Kidney (tissue), 14 donors: ENCODE data around the gene TAOK1. TPM values are rescaled to one million over a fixed set of nuclear protein-coding genes. Genes with fewer than 3 reads are reported as not detected.

Source experiments
- DNase-seq, 5 donors: peaks; one replicate each; pipeline ENCODE4 v3.0.0-alpha.2; 2013 to 2020
- FAIRE-seq: peaks from 2 replicates; lab custom pipeline; 2012; peaks lifted over from hg19 to GRCh38; lab: Jason Lieb, UNC
- H3K27ac ChIP-seq, 2 donors: one replicate each; pipeline ENCODE4 v1.7.0; 2013; ENCODE audit warnings: low read depth in 2 of 2, low read length in 2 of 2, inconsistent platforms in 1 of 2
- H3K27me3 ChIP-seq: one replicate; pipeline ENCODE4 v1.7.1; 2013; ENCODE audit warnings: low read length, inconsistent platforms; ENCODE audit not compliant: control insufficient read depth, insufficient read depth
- H3K36me3 ChIP-seq, 3 donors: one replicate each; pipeline versions ENCODE4 v1.7.0 to v1.7.1; 2013; ENCODE audit warnings: low read length in 3 of 3, control low read depth in 1 of 3, inconsistent platforms in 1 of 3; ENCODE audit not compliant: insufficient read depth in 3 of 3, control insufficient read depth in 2 of 3
- H3K4me1 ChIP-seq, 3 donors: one replicate each; pipeline versions ENCODE4 v1.7.0 to v1.7.1; 2013; ENCODE audit warnings: low read length in 3 of 3, inconsistent platforms in 1 of 3, low read depth in 1 of 3; ENCODE audit not compliant: control insufficient read depth in 2 of 3, insufficient read depth in 2 of 3
- H3K4me3 ChIP-seq, 3 donors: one replicate each; pipeline versions ENCODE4 v1.7.0 to v1.8.1; 2013; ENCODE audit warnings: low read length in 3 of 3, control low read depth in 1 of 3, inconsistent platforms in 1 of 3
- H3K9ac ChIP-seq, 3 donors: one replicate each; pipeline versions ENCODE4 v1.7.0 to v1.7.1; 2013; ENCODE audit warnings: low read length in 3 of 3, control low read depth in 1 of 3, inconsistent platforms in 1 of 3
- H3K9me3 ChIP-seq, 3 donors: one replicate each; pipeline versions ENCODE4 v1.7.0 to v1.7.1; 2013; ENCODE audit warnings: low read length in 3 of 3, control low read depth in 1 of 3, inconsistent platforms in 1 of 3; ENCODE audit not compliant: control insufficient read depth in 2 of 3, insufficient read depth in 1 of 3
- intact Hi-C: fragments of 100-400 bp; cut with DNase I; formaldehyde crosslinking; loops from one replicate; pipeline ENCODE4 v1.11.1; 2022
- polyA plus RNA-seq: library from polyadenylated mRNA; stranded (reverse); fragments of 350-450 nt; fragmentation: Illumina TruSeq; extraction: RNeasy Lipid Tissue Mini Kit (QIAGEN cat#74804); gene quantifications from one replicate; pipeline ENCODE4 v1.2.3, GENCODE V29; 2014; ENCODE audit warnings: low read depth, low replicate concordance; ENCODE audit not compliant: insufficient read depth
- total RNA-seq: library from RNA; stranded (reverse); fragmentation: NEBNext Ultra II Directional; extraction: Animal tissue kit (Norgen Biotek cat#: 25700); gene quantifications from one replicate; pipeline ENCODE4 v1.2.1, GENCODE V29; 2021
- TF ChIP-seq, protein P1 (sequence below): IDR thresholded peaks from 3 replicates; pipeline ENCODE4 v1.5.1; 2012; ENCODE audit warnings: mild to moderate bottlenecking, moderate library complexity, borderline replicate concordance; ENCODE audit not compliant: insufficient read depth; ENCODE audit errors: extremely low read depth
- donor health status: control.
- donor health status: control.
- donor health status: control.
- donor health status: control.
- donor health status: control.
- donor health status: DM: yes; HTN: yes; CAD: no.
- donor health status: Normal renal cell carcinoma (clear cell type).

Gene TAOK1
- total and polyA plus RNA-seq, 2 donors from 2014 or later: 5.0 to 74.9 TPM

DNA sequence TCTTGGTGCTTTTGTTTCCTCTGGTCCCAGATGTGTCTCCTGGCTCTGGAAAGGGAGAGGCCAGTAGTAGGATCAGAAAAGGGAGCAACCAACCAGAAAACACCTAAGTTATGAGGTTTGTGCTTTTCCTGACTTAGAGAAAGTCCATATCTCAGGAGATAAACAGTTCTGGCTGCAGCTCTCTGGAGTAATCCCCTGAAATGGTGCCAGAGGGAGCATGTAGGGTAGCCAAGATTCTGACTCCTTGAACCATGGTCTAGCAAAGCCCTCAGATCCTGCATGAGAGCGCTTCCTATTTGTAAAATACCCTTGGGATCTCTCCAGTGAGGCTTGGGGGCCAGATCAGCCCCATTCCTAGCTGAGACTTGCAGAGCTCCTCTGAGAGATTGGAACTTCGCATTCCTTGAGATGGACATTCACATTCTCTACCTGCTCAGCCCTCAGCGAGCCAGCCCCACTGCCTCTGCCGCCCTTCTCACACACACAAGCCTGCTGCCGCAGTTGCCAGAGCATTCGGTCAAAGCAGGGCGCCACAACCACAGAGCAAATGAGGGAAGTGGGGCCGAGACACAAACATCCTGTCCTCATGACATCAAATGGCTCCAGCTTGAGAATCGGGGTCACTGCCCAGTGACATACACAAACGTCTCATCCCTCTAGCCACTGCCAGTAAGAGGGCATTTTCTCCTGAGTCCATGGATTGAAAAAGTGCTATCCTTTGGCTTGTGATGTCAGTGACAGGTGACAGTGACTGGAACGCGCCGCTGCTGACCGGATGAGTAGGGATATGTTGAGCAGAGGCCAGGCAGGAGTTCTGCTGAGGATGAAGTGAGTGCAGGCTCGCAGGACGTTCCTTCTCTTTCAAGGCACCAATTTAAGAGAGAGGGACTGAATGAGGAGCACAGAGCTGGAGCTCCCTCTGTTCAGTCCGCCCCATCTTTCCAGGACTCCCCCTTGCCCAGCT lies 171.7 kb downstream of the TAOK1 start:
- H3K9me3 ChIP-seq: no peaks in the 10 kb centered on the region
- DNase-seq (no peak), FAIRE-seq (no peak)
- TF ChIP-seq, protein P1, sequence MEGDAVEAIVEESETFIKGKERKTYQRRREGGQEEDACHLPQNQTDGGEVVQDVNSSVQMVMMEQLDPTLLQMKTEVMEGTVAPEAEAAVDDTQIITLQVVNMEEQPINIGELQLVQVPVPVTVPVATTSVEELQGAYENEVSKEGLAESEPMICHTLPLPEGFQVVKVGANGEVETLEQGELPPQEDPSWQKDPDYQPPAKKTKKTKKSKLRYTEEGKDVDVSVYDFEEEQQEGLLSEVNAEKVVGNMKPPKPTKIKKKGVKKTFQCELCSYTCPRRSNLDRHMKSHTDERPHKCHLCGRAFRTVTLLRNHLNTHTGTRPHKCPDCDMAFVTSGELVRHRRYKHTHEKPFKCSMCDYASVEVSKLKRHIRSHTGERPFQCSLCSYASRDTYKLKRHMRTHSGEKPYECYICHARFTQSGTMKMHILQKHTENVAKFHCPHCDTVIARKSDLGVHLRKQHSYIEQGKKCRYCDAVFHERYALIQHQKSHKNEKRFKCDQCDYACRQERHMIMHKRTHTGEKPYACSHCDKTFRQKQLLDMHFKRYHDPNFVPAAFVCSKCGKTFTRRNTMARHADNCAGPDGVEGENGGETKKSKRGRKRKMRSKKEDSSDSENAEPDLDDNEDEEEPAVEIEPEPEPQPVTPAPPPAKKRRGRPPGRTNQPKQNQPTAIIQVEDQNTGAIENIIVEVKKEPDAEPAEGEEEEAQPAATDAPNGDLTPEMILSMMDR: no peak
- no peaks in the 10 kb centered on the region for H3K27me3 ChIP-seq
- H3K27ac ChIP-seq: peak overlapping the region in 1 of 2 donors; percentile 41
- intact Hi-C loops: no loop called here
- no peak overlapping the region for H3K9ac ChIP-seq
- peaks cover 0 to 12% (median 4%) of the 10 kb centered on the region in 3 donors for H3K4me1 ChIP-seq
- peaks cover 0 to 5% (median 4%) of the 10 kb centered on the region in 3 donors for H3K36me3 ChIP-seq
- H3K4me3 ChIP-seq: no peak overlapping the region

DNA sequence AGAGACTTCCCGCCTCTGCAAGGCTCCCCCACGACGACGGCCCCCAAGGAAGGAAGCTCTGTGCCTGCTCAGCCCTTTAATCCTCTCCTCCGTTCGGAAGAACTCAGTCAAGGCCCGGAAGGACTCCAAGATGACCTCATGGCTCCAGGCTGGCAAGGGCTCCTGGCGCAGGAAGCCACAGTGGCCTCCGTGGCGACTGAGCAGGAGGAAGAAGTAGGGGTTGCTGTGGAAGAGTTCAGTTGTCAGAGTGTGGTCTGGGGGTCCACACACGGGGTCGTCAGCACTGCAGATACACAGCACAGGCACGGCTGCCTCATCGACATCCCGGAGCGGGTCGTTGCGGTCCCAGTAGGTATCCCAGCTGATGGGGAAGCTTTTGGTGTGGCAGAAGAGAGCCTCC lies 172.5 kb downstream of the TAOK1 start:
- no peaks in the 10 kb centered on the region for H3K27me3 ChIP-seq
- intact Hi-C loops: no loop called here
- H3K9me3 ChIP-seq: no peaks in the 10 kb centered on the region
- peaks cover 0 to 13% (median 4%) of the 10 kb centered on the region in 3 donors for H3K4me1 ChIP-seq
- H3K27ac ChIP-seq: no peak overlapping the region
- H3K36me3 ChIP-seq: peaks cover 0 to 5% (median 4%) of the 10 kb centered on the region in 3 donors
- FAIRE-seq (no peak), DNase-seq (peak in 1 of 5 donors; percentile 49)
- H3K4me3 ChIP-seq: no peak overlapping the region
- TF ChIP-seq, protein P1: no peak
- no peak overlapping the region for H3K9ac ChIP-seq

DNA sequence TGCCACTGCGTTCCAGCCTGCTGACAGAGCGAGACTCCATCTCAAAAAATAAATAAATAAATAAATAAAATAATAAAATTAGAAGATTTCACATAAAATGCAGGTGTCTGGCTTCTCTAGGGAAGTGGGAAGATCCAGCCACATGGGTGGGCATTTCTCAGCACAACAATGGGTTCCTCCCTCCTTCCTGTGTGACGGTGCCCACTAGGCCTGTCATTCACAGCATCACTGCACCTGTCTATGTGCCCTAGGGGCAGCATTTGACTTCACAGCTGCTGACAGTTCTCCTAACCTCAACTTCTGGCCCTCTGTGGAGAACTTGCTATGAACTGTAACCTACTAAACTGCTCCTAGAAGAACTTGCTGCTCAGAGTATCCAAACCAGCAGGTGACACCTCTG lies 173.7 kb downstream of the TAOK1 start:
- H3K36me3 ChIP-seq: peaks cover 0 to 5% (median 4%) of the 10 kb centered on the region in 3 donors
- H3K27me3 ChIP-seq: no peaks in the 10 kb centered on the region
- intact Hi-C loops: no loop called here
- peaks cover 0 to 12% (median 4%) of the 10 kb centered on the region in 3 donors for H3K4me1 ChIP-seq
- H3K4me3 ChIP-seq: peak overlapping the region in 1 of 3 donors; percentile 5
- FAIRE-seq (no peak), DNase-seq (no peak)
- H3K9me3 ChIP-seq: no peaks in the 10 kb centered on the region
- TF ChIP-seq, protein P1: no peak
- no peak overlapping the region for H3K27ac ChIP-seq
- no peak overlapping the region for H3K9ac ChIP-seq
